ENCODE data around the gene RAB34. TPM values are rescaled to one million over a fixed set of nuclear protein-coding genes. Genes with fewer than 3 reads are reported as not detected.

The RAB34 gene
- total RNA-seq, 3 donors from 2014 or later, result 11.3 to 100 (median 14.1) TPM

GRCh38 chr17:28702752-28703150 is 14.9 kb downstream of the RAB34 start:
- Mint-ChIP-seq H3K9me3 (no peaks in the 10 kb centered on the region), H3K36me3 (ENCODE audit: insufficient read depth) (peaks cover 26% of the 10 kb centered on the region), H3K4me1 (ENCODE audit: low read depth) (peaks cover 1% of the 10 kb centered on the region), H3K27me3 (ENCODE audit: low read depth) (no peaks in the 10 kb centered on the region), H3K4me3 (no peak overlapping the region)
- ATAC-seq, result no peak
- no peak for DNase-seq

GRCh38 chr17:28702026-28702751 is 15.5 kb downstream of the RAB34 start:
- DNase-seq (no peak), ATAC-seq (no peak)
- Mint-ChIP-seq H3K9me3 (no peaks in the 10 kb centered on the region), H3K4me1 (ENCODE audit: low read depth) (peaks cover 1% of the 10 kb centered on the region), H3K27me3 (ENCODE audit: low read depth) (no peaks in the 10 kb centered on the region), H3K36me3 (ENCODE audit: insufficient read depth) (peaks cover 30% of the 10 kb centered on the region), H3K4me3 (no peak overlapping the region)

- peaks cover 1% of the 10 kb centered on the region for H3K4me1 Mint-ChIP-seq (ENCODE audit: low read depth)
- peaks cover 31% of the 10 kb centered on the region for H3K36me3 Mint-ChIP-seq (ENCODE audit: insufficient read depth)
- DNase-seq (no peak), ATAC-seq (no peak)
- H3K9me3 Mint-ChIP-seq, result no peaks in the 10 kb centered on the region
- H3K27me3 Mint-ChIP-seq (ENCODE audit: low read depth), result no peaks in the 10 kb centered on the region
- H3K4me3 Mint-ChIP-seq, result no peak overlapping the region
Observed at GRCh38 chr17:28700830-28701492, 16.7 kb downstream of the RAB34 start.

- Mint-ChIP-seq H3K36me3 (ENCODE audit: insufficient read depth) (peaks cover 33% of the 10 kb centered on the region), H3K9me3 (no peaks in the 10 kb centered on the region), H3K27me3 (ENCODE audit: low read depth) (no peaks in the 10 kb centered on the region), H3K4me1 (ENCODE audit: low read depth) (peaks cover 1% of the 10 kb centered on the region), H3K4me3 (no peak overlapping the region)
- DNase-seq (no peak), ATAC-seq (no peak)
Observed at GRCh38 chr17:28700278-28700677, 17.4 kb downstream of the RAB34 start.

- no peak for DNase-seq
- Mint-ChIP-seq H3K4me3 (no peak overlapping the region), H3K4me1 (ENCODE audit: low read depth) (peaks cover 1% of the 10 kb centered on the region), H3K9me3 (no peaks in the 10 kb centered on the region), H3K36me3 (ENCODE audit: insufficient read depth) (peaks cover 35% of the 10 kb centered on the region), H3K27me3 (ENCODE audit: low read depth) (no peaks in the 10 kb centered on the region)
- ATAC-seq, result no peak
Observed at GRCh38 chr17:28698253-28698941, 19.3 kb downstream of the RAB34 start.

- H3K27me3 Mint-ChIP-seq (ENCODE audit: low read depth), result no peaks in the 10 kb centered on the region
- no peak for ATAC-seq
Observed at GRCh38 chr17:28693869-28694268, 23.8 kb downstream of the RAB34 start.

GRCh38 chr17:28689011-28689410 is 28.7 kb downstream of the RAB34 start:
- H3K27me3 Mint-ChIP-seq (ENCODE audit: low read depth), result no peaks in the 10 kb centered on the region
- no peaks in the 10 kb centered on the region for H3K4me1 Mint-ChIP-seq (ENCODE audit: low read depth)
- no peak for DNase-seq
- no peak overlapping the region for H3K4me3 Mint-ChIP-seq
- H3K36me3 Mint-ChIP-seq (ENCODE audit: insufficient read depth), result peaks cover 59% of the 10 kb centered on the region
- ATAC-seq, result no peak
- H3K9me3 Mint-ChIP-seq, result no peaks in the 10 kb centered on the region

More at GRCh38 chr17:28693869-28694268, 23.8 kb downstream of the RAB34 start:
- H3K4me1 Mint-ChIP-seq (ENCODE audit: low read depth), result peaks cover 1% of the 10 kb centered on the region
- H3K36me3 Mint-ChIP-seq (ENCODE audit: insufficient read depth), result peaks cover 44% of the 10 kb centered on the region
- H3K4me3 Mint-ChIP-seq, result no peak overlapping the region
- DNase-seq, result no peak
- no peaks in the 10 kb centered on the region for H3K9me3 Mint-ChIP-seq

- ATAC-seq (no peak), DNase-seq (no peak)
- H3K27me3 Mint-ChIP-seq (ENCODE audit: low read depth), result no peaks in the 10 kb centered on the region
- H3K9me3 Mint-ChIP-seq, result no peaks in the 10 kb centered on the region
- H3K36me3 Mint-ChIP-seq (ENCODE audit: insufficient read depth), result peaks cover 59% of the 10 kb centered on the region
- no peak overlapping the region for H3K4me3 Mint-ChIP-seq
- no peaks in the 10 kb centered on the region for H3K4me1 Mint-ChIP-seq (ENCODE audit: low read depth)
Observed at GRCh38 chr17:28688481-28688880, 29.2 kb downstream of the RAB34 start.

- DNase-seq (no peak), ATAC-seq (no peak)
- H3K4me3 Mint-ChIP-seq, result no peak overlapping the region
- no peaks in the 10 kb centered on the region for H3K9me3 Mint-ChIP-seq
- H3K36me3 Mint-ChIP-seq (ENCODE audit: insufficient read depth), result peaks cover 68% of the 10 kb centered on the region
- no peaks in the 10 kb centered on the region for H3K27me3 Mint-ChIP-seq (ENCODE audit: low read depth)
- no peaks in the 10 kb centered on the region for H3K4me1 Mint-ChIP-seq (ENCODE audit: low read depth)
Observed at GRCh38 chr17:28686296-28686695, 31.4 kb downstream of the RAB34 start.

GRCh38 chr17:28685366-28685765 is 32.3 kb downstream of the RAB34 start:
- ATAC-seq, result no peak

GRCh38 chr17:28684963-28685362 is 32.7 kb downstream of the RAB34 start:
- Mint-ChIP-seq H3K27me3 (ENCODE audit: low read depth) (no peaks in the 10 kb centered on the region), H3K4me1 (ENCODE audit: low read depth) (no peaks in the 10 kb centered on the region), H3K9me3 (no peaks in the 10 kb centered on the region), H3K4me3 (no peak overlapping the region), H3K36me3 (ENCODE audit: insufficient read depth) (peaks cover 65% of the 10 kb centered on the region)
- DNase-seq (no peak), ATAC-seq (no peak)

More at GRCh38 chr17:28685366-28685765, 32.3 kb downstream of the RAB34 start:
- Mint-ChIP-seq H3K27me3 (ENCODE audit: low read depth) (no peaks in the 10 kb centered on the region), H3K4me3 (no peak overlapping the region), H3K9me3 (no peaks in the 10 kb centered on the region), H3K4me1 (ENCODE audit: low read depth) (no peaks in the 10 kb centered on the region), H3K36me3 (ENCODE audit: insufficient read depth) (peaks cover 67% of the 10 kb centered on the region)
- no peak for DNase-seq

- Mint-ChIP-seq H3K4me3 (no peak overlapping the region), H3K27me3 (ENCODE audit: low read depth) (no peaks in the 10 kb centered on the region), H3K4me1 (ENCODE audit: low read depth) (no peaks in the 10 kb centered on the region), H3K36me3 (ENCODE audit: insufficient read depth) (peaks cover 52% of the 10 kb centered on the region), H3K9me3 (no peaks in the 10 kb centered on the region)
- DNase-seq (no peak), ATAC-seq (no peak)
Observed at GRCh38 chr17:28682655-28683054, 35.0 kb downstream of the RAB34 start.

GRCh38 chr17:28675980-28676379 is 41.7 kb downstream of the RAB34 start:
- H3K36me3 Mint-ChIP-seq (ENCODE audit: insufficient read depth), result peaks cover 44% of the 10 kb centered on the region
- DNase-seq, result no peak
- no peaks in the 10 kb centered on the region for H3K9me3 Mint-ChIP-seq
- ATAC-seq, result no peak
- no peaks in the 10 kb centered on the region for H3K27me3 Mint-ChIP-seq (ENCODE audit: low read depth)
- no peak overlapping the region for H3K4me3 Mint-ChIP-seq
- H3K4me1 Mint-ChIP-seq (ENCODE audit: low read depth), result no peaks in the 10 kb centered on the region

- H3K27me3 Mint-ChIP-seq (ENCODE audit: low read depth), result no peaks in the 10 kb centered on the region
- H3K4me1 Mint-ChIP-seq (ENCODE audit: low read depth), result no peaks in the 10 kb centered on the region
- ATAC-seq (no peak), DNase-seq (no peak)
- no peaks in the 10 kb centered on the region for H3K9me3 Mint-ChIP-seq
- H3K36me3 Mint-ChIP-seq (ENCODE audit: insufficient read depth), result peaks cover 45% of the 10 kb centered on the region
- no peak overlapping the region for H3K4me3 Mint-ChIP-seq
Observed at GRCh38 chr17:28675490-28675889, 42.2 kb downstream of the RAB34 start.

- Mint-ChIP-seq H3K36me3 (ENCODE audit: insufficient read depth) (peaks cover 45% of the 10 kb centered on the region), H3K4me1 (ENCODE audit: low read depth) (peaks cover 24% of the 10 kb centered on the region), H3K27me3 (ENCODE audit: low read depth) (no peaks in the 10 kb centered on the region), H3K4me3 (no peak overlapping the region), H3K9me3 (no peaks in the 10 kb centered on the region)
- no peak for DNase-seq
- ATAC-seq, result no peak
Observed at GRCh38 chr17:28669918-28670317, 47.8 kb downstream of the RAB34 start.
